NT2/D1 (cell line): ENCODE data around the gene ATPAF2.

Source experiments
- SUZ12 ChIP-seq: IDR thresholded peaks from 2 replicates; pipeline ENCODE4 v1.6.1; 2011; ENCODE audit not compliant: insufficient read length, insufficient read depth; ENCODE audit errors: extremely low read depth
- ZNF274 ChIP-seq: IDR thresholded peaks from 2 replicates; pipeline ENCODE4 v1.6.1; 2011; ENCODE audit warnings: mild to moderate bottlenecking, low read depth, low read length

DNA sequence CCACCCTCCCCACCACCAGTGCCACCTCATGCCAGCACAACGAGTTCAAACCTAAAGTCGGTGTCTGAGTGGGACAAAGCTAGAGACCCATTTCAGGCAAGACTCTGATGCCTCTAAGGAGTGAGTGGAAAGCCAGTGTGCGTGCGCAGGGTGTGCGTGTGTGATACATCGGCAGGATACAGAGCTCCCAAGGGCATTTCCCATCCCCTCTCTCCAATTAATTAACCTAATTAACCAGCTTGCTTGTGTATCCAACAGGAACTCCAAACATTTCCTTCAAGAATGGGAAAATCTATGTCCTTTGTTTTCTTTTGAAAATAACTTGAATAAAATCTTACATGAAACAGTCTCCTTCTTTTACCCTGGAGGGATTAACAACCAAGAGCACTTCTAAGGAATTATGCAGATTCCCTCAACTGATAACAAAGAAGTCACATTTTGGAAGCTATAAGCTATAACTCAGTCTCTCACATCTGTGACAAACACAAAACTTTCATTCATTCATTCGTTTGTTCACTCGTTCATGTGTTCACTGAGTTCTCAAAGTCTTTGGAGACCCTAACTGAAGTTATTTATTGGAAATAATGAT lies 9.9 kb downstream of the ATPAF2 start:
- TF ChIP-seq ZNF274 (no peak), SUZ12 (no peak)
